ENCODE results near the gene CSTF1.

Gene CSTF1

GRCh38 chr20:56430957-56431356, 38.5 kb downstream of the CSTF1 start:
- H3K36me3 ChIP-seq (ENCODE audit: control insufficient read depth, insufficient read depth, low read length), result no peaks in the 10 kb centered on the region
- H3K4me3 ChIP-seq (ENCODE audit: insufficient read depth, low read depth, low read length, poor library complexity, severe bottlenecking), result no peak overlapping the region
- no peak for DNase-seq
- no peaks in the 10 kb centered on the region for H3K27me3 ChIP-seq (replicated peaks; ENCODE audit: control insufficient read depth, insufficient read depth, low read length, poor library complexity, severe bottlenecking)
- H3K27ac ChIP-seq (ENCODE audit: insufficient read depth, low read length, poor library complexity, severe bottlenecking), result no peak overlapping the region
- H3K4me1 ChIP-seq (ENCODE audit: control insufficient read depth, insufficient read depth, low read length, poor library complexity, severe bottlenecking), result peaks cover 16% of the 10 kb centered on the region
- H3K9me3 ChIP-seq (ENCODE audit: control insufficient read depth, low read length), result no peaks in the 10 kb centered on the region

GRCh38 chr20:56431471-56431870, 39.0 kb downstream of the CSTF1 start:
- H3K4me1 ChIP-seq (ENCODE audit: control insufficient read depth, insufficient read depth, low read length, poor library complexity, severe bottlenecking), result peaks cover 16% of the 10 kb centered on the region
- DNase-seq, result no peak
- no peaks in the 10 kb centered on the region for H3K36me3 ChIP-seq (ENCODE audit: control insufficient read depth, insufficient read depth, low read length)
- no peak overlapping the region for H3K27ac ChIP-seq (ENCODE audit: insufficient read depth, low read length, poor library complexity, severe bottlenecking)
- no peak overlapping the region for H3K4me3 ChIP-seq (ENCODE audit: insufficient read depth, low read depth, low read length, poor library complexity, severe bottlenecking)
- H3K9me3 ChIP-seq (ENCODE audit: control insufficient read depth, low read length), result no peaks in the 10 kb centered on the region
- no peaks in the 10 kb centered on the region for H3K27me3 ChIP-seq (replicated peaks; ENCODE audit: control insufficient read depth, insufficient read depth, low read length, poor library complexity, severe bottlenecking)

- Histone ChIP-seq H3K4me1 (ENCODE audit: control insufficient read depth, insufficient read depth, low read length, poor library complexity, severe bottlenecking) (peaks cover 16% of the 10 kb centered on the region), H3K36me3 (ENCODE audit: control insufficient read depth, insufficient read depth, low read length) (peaks cover 5% of the 10 kb centered on the region), H3K4me3 (ENCODE audit: insufficient read depth, low read depth, low read length, poor library complexity, severe bottlenecking) (no peak overlapping the region), H3K9me3 (ENCODE audit: control insufficient read depth, low read length) (no peaks in the 10 kb centered on the region), H3K27ac (ENCODE audit: insufficient read depth, low read length, poor library complexity, severe bottlenecking) (no peak overlapping the region), H3K27me3 (replicated peaks; ENCODE audit: control insufficient read depth, insufficient read depth, low read length, poor library complexity, severe bottlenecking) (no peaks in the 10 kb centered on the region)
- DNase-seq, result no peak
Observed at GRCh38 chr20:56433221-56433879, 40.9 kb downstream of the CSTF1 start.

- Histone ChIP-seq H3K36me3 (ENCODE audit: control insufficient read depth, insufficient read depth, low read length) (peaks cover 5% of the 10 kb centered on the region), H3K27me3 (replicated peaks; ENCODE audit: control insufficient read depth, insufficient read depth, low read length, poor library complexity, severe bottlenecking) (no peaks in the 10 kb centered on the region), H3K4me1 (ENCODE audit: control insufficient read depth, insufficient read depth, low read length, poor library complexity, severe bottlenecking) (peaks cover 17% of the 10 kb centered on the region), H3K4me3 (ENCODE audit: insufficient read depth, low read depth, low read length, poor library complexity, severe bottlenecking) (no peak overlapping the region), H3K9me3 (ENCODE audit: control insufficient read depth, low read length) (no peaks in the 10 kb centered on the region), H3K27ac (ENCODE audit: insufficient read depth, low read length, poor library complexity, severe bottlenecking) (no peak overlapping the region)
- DNase-seq, result no peak
Observed at GRCh38 chr20:56433880-56434255, 41.4 kb downstream of the CSTF1 start.

- no peak for DNase-seq
- no peaks in the 10 kb centered on the region for H3K9me3 ChIP-seq (ENCODE audit: control insufficient read depth, low read length)
- peaks cover 20% of the 10 kb centered on the region for H3K4me1 ChIP-seq (ENCODE audit: control insufficient read depth, insufficient read depth, low read length, poor library complexity, severe bottlenecking)
- no peak overlapping the region for H3K4me3 ChIP-seq (ENCODE audit: insufficient read depth, low read depth, low read length, poor library complexity, severe bottlenecking)
- no peaks in the 10 kb centered on the region for H3K27me3 ChIP-seq (replicated peaks; ENCODE audit: control insufficient read depth, insufficient read depth, low read length, poor library complexity, severe bottlenecking)
- peaks cover 5% of the 10 kb centered on the region for H3K36me3 ChIP-seq (ENCODE audit: control insufficient read depth, insufficient read depth, low read length)
- no peak overlapping the region for H3K27ac ChIP-seq (ENCODE audit: insufficient read depth, low read length, poor library complexity, severe bottlenecking)
Observed at GRCh38 chr20:56437196-56437960, 44.9 kb downstream of the CSTF1 start.

- peaks cover 20% of the 10 kb centered on the region for H3K4me1 ChIP-seq (ENCODE audit: control insufficient read depth, insufficient read depth, low read length, poor library complexity, severe bottlenecking)
- H3K9me3 ChIP-seq (ENCODE audit: control insufficient read depth, low read length), result no peaks in the 10 kb centered on the region
- H3K27me3 ChIP-seq (replicated peaks; ENCODE audit: control insufficient read depth, insufficient read depth, low read length, poor library complexity, severe bottlenecking), result no peaks in the 10 kb centered on the region
- no peak for DNase-seq
- peaks cover 5% of the 10 kb centered on the region for H3K36me3 ChIP-seq (ENCODE audit: control insufficient read depth, insufficient read depth, low read length)
- no peak overlapping the region for H3K27ac ChIP-seq (ENCODE audit: insufficient read depth, low read length, poor library complexity, severe bottlenecking)
- no peak overlapping the region for H3K4me3 ChIP-seq (ENCODE audit: insufficient read depth, low read depth, low read length, poor library complexity, severe bottlenecking)
Observed at GRCh38 chr20:56438284-56438683, 45.8 kb downstream of the CSTF1 start.

- Histone ChIP-seq H3K27me3 (replicated peaks; ENCODE audit: control insufficient read depth, insufficient read depth, low read length, poor library complexity, severe bottlenecking) (no peaks in the 10 kb centered on the region), H3K36me3 (ENCODE audit: control insufficient read depth, insufficient read depth, low read length) (peaks cover 5% of the 10 kb centered on the region), H3K9me3 (ENCODE audit: control insufficient read depth, low read length) (no peaks in the 10 kb centered on the region), H3K4me1 (ENCODE audit: control insufficient read depth, insufficient read depth, low read length, poor library complexity, severe bottlenecking) (peaks cover 20% of the 10 kb centered on the region), H3K27ac (ENCODE audit: insufficient read depth, low read length, poor library complexity, severe bottlenecking) (peak overlapping the region; percentile 7), H3K4me3 (ENCODE audit: insufficient read depth, low read depth, low read length, poor library complexity, severe bottlenecking) (no peak overlapping the region)
- no peak for DNase-seq
Observed at GRCh38 chr20:56439771-56440291, 47.4 kb downstream of the CSTF1 start.

- no peaks in the 10 kb centered on the region for H3K27me3 ChIP-seq (replicated peaks; ENCODE audit: control insufficient read depth, insufficient read depth, low read length, poor library complexity, severe bottlenecking)
- no peak overlapping the region for H3K4me3 ChIP-seq (ENCODE audit: insufficient read depth, low read depth, low read length, poor library complexity, severe bottlenecking)
- DNase-seq, result peak; percentile 52 to 53 (median 52)
- peak overlapping the region; percentile 7 for H3K27ac ChIP-seq (ENCODE audit: insufficient read depth, low read length, poor library complexity, severe bottlenecking)
- peaks cover 20% of the 10 kb centered on the region for H3K4me1 ChIP-seq (ENCODE audit: control insufficient read depth, insufficient read depth, low read length, poor library complexity, severe bottlenecking)
- no peaks in the 10 kb centered on the region for H3K9me3 ChIP-seq (ENCODE audit: control insufficient read depth, low read length)
- H3K36me3 ChIP-seq (ENCODE audit: control insufficient read depth, insufficient read depth, low read length), result peaks cover 5% of the 10 kb centered on the region
Observed at GRCh38 chr20:56440346-56441007, 48.0 kb downstream of the CSTF1 start.

GRCh38 chr20:56442389-56443365, 50.2 kb downstream of the CSTF1 start:
- Histone ChIP-seq H3K27ac (ENCODE audit: insufficient read depth, low read length, poor library complexity, severe bottlenecking) (peak overlapping the region; percentile 21), H3K27me3 (replicated peaks; ENCODE audit: control insufficient read depth, insufficient read depth, low read length, poor library complexity, severe bottlenecking) (no peaks in the 10 kb centered on the region), H3K4me3 (ENCODE audit: insufficient read depth, low read depth, low read length, poor library complexity, severe bottlenecking) (no peak overlapping the region), H3K4me1 (ENCODE audit: control insufficient read depth, insufficient read depth, low read length, poor library complexity, severe bottlenecking) (peaks cover 20% of the 10 kb centered on the region), H3K9me3 (ENCODE audit: control insufficient read depth, low read length) (no peaks in the 10 kb centered on the region), H3K36me3 (ENCODE audit: control insufficient read depth, insufficient read depth, low read length) (peaks cover 10% of the 10 kb centered on the region)
- DNase-seq, result no peak

Data from effector memory CD4-positive, alpha-beta T cell (primary cell).